Measurements from ENCODE around the gene ANAPC1. TPM values are rescaled to one million over a fixed set of nuclear protein-coding genes. Genes with fewer than 3 reads are reported as not detected.
"Not testable (repeated sequence)": the region's sequence is repeated elsewhere in the genome, so short reads cannot be mapped to it uniquely, and the experiment has no call there.

Gene ANAPC1
- total and polyA plus RNA-seq, 7 donors, result 6.5 to 42.4 (median 23.4) TPM

DNA sequence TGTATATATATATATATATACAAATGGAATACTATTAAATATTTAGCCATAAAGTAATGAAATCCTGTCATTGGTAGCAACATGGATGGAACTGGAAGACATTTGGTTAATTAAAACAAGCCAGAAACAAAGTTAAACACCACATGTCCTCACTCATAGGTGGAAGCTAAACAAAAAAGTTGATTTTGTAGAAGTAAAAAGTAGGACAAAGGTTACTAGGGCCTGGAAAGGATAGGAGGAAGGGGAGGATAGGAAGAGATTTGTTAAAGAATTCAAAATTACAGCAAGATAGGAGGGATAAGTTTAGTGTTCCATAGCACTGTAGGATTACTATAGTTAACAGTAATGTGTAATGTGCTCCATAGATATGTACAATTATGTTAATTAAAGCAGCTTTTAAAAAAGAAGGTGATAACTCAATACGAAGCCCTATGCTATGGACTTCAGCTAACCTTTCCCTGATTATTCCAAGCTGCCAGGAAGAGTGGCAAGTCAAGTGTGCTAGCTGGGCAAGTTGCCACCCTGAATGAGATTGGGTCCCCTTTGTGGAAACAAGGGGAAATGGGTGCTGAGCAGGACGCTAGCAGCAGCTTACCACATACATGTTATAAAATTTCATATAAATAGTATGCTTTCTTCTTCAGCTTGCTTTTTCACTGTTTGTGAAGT, 26.8 kb upstream of the ANAPC1 start:
- 34 to 57% methylated on average over 2 of the region's 2 CpGs for WGBS, 2 donors
- Histone ChIP-seq H3K4me3 (no peak overlapping the region), H3K36me3 (no peaks in the 10 kb centered on the region), H3K9me3 (no peaks in the 10 kb centered on the region), H3K4me1 (peaks cover 0 to 50% (median 2%) of the 10 kb centered on the region in 4 donors), H3K27ac (peak overlapping the region in 1 of 4 donors; percentile 9), H3K27me3 (no peaks in the 10 kb centered on the region)
- intact Hi-C loops (cut with DNase I), result no loop called here
- DNase-seq, result no peak
- TF ChIP-seq POLR2AphosphoS5 (IDR thresholded peaks at IDR 0.05) (no peak), POLR2A (IDR thresholded peaks at IDR 0.05) (no peak), EP300 (IDR thresholded peaks at IDR 0.05) (no peak)
- TF ChIP-seq, protein P1, sequence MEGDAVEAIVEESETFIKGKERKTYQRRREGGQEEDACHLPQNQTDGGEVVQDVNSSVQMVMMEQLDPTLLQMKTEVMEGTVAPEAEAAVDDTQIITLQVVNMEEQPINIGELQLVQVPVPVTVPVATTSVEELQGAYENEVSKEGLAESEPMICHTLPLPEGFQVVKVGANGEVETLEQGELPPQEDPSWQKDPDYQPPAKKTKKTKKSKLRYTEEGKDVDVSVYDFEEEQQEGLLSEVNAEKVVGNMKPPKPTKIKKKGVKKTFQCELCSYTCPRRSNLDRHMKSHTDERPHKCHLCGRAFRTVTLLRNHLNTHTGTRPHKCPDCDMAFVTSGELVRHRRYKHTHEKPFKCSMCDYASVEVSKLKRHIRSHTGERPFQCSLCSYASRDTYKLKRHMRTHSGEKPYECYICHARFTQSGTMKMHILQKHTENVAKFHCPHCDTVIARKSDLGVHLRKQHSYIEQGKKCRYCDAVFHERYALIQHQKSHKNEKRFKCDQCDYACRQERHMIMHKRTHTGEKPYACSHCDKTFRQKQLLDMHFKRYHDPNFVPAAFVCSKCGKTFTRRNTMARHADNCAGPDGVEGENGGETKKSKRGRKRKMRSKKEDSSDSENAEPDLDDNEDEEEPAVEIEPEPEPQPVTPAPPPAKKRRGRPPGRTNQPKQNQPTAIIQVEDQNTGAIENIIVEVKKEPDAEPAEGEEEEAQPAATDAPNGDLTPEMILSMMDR (IDR thresholded peaks at IDR 0.05), result no peak

DNA sequence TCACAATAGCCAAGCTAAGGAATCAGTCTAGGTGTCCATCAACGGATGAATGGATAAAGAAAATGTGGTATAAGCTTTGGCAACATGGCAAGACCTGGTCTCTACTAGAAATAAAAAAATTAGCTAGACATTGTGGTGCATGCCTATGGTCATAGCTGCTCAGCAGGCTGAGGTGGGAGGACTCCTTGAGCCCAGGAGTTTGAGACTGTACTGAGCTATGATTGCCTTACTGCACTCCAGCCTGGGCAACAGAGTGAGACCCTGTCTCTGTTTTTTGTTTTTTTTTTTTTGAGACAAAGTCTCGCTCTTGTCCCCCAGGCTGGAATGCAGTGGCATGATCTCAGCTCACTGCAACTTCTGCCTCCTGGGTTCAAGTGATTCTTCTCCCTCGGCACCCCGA, 26.0 kb upstream of the ANAPC1 start:
- intact Hi-C loops (cut with DNase I); H3K9me3 ChIP-seq; DNase-seq; H3K27me3 ChIP-seq; H3K36me3 ChIP-seq; H3K4me3 ChIP-seq: not testable (repeated sequence)
- 95% methylated on average over 4 of the region's 4 CpGs for WGBS, 2 donors
- Histone ChIP-seq H3K27ac (peak overlapping the region in 2 of 4 donors; percentile 44 to 60), H3K4me1 (peaks cover 0 to 55% (median 4%) of the 10 kb centered on the region in 4 donors)

DNA sequence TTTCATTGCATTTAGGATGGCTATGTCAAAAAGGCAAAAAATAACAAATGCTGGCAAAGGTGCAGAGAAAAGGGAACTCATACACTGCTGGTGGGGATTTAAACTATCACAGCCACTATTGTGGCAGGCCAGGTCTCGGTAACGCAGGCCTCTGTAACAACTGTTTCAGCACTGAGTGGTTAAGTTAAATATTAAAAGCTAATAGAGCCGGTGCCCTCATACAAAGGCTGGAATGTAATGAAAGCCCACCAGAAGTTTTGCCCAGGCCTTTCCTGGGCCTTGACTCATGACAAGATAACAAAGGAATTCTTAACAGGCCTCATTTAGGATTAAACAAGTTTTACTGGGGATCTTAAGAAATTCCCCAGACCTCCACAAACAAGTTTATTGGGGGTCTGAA, 25.1 kb upstream of the ANAPC1 start:
- Histone ChIP-seq H3K9me3 (no peaks in the 10 kb centered on the region), H3K36me3 (no peaks in the 10 kb centered on the region), H3K27ac (peak overlapping the region in 3 of 4 donors; percentile 44 to 61 (median 60)), H3K4me1 (peaks cover 0 to 61% (median 4%) of the 10 kb centered on the region in 4 donors), H3K4me3 (no peak overlapping the region), H3K27me3 (no peaks in the 10 kb centered on the region)
- TF ChIP-seq EP300 (IDR thresholded peaks at IDR 0.05) (no peak), POLR2AphosphoS5 (IDR thresholded peaks at IDR 0.05) (no peak), POLR2A (IDR thresholded peaks at IDR 0.05) (no peak)
- TF ChIP-seq, protein P1 (IDR thresholded peaks at IDR 0.05), result no peak
- intact Hi-C loops (cut with DNase I), result no loop called here
- no peak for DNase-seq
- whole genome bisulfite sequencing, 2 donors, result 91 to 94% methylated on average over 3 of the region's 3 CpGs

DNA sequence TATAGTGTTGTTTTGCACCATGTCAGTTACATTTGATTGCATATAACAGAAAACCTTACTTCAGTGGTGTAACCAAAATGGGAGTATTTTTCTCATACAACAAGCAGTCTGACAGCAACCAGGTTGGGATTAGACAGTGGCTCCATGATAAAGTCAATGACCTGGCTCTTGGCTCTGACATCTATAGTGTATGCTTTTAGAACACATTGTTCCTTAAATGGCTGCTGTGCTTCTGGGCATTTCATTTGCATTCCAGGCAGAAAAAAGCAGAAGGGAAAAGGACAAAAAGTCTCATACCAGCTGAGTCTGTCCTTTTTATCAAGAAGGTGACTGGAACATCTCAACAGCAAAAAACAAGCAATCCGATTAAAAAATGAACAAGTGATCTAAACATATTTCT, 24.6 kb upstream of the ANAPC1 start:
- Histone ChIP-seq H3K9me3 (no peaks in the 10 kb centered on the region), H3K36me3 (no peaks in the 10 kb centered on the region), H3K4me1 (peaks cover 0 to 65% (median 4%) of the 10 kb centered on the region in 4 donors), H3K27ac (peak overlapping the region in 3 of 4 donors; percentile 44 to 61 (median 60)), H3K27me3 (no peaks in the 10 kb centered on the region), H3K4me3 (no peak overlapping the region)
- no peak for DNase-seq
- intact Hi-C loops (cut with DNase I), result no loop called here
- no peak for TF ChIP-seq EP300 (IDR thresholded peaks at IDR 0.05)
- peak in 1 of 4 donors; percentile 32 for TF ChIP-seq POLR2AphosphoS5 (IDR thresholded peaks at IDR 0.05)
- 85 to 92% methylated on average over 1 of the region's 1 CpG for WGBS, 2 donors

DNA sequence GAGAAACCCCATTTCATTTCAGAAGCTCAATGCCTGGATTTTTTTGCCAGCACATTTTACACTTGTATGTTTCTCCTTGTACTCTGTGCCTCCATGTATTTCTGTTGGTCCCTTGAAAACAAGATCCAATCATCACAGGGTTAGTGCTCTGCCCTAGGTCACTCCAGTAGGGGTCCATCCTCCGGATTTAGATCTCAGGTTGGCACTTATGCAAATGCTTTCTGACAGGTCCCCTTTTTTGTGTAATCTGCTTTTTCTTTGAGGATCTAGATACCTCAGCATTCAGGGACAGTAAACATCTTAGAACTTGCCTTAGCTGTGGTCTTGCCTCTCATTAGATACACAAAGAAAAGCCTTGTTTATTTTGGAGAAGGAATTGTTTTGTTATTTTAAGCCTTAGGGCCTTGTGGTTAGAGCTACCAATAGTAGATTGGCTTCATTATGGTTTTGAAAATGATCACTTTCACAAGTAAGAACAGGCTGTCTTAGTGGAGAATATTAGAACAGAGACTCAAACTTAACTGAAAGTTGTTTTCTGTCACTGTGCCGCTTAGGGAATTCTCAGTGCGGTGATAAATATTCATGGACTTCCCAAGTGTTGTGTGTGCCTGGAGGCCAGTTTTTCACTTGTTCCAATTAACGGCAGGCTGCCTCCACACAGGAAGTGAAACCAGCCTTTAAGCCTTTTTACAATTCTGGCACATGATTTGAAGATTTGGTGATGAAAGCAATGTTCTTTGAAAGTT, 22.2 kb upstream of the ANAPC1 start:
- intact Hi-C loops (cut with DNase I), result no loop called here
- no peaks in the 10 kb centered on the region for H3K36me3 ChIP-seq
- H3K27me3 ChIP-seq, result no peaks in the 10 kb centered on the region
- H3K9me3 ChIP-seq, result no peaks in the 10 kb centered on the region
- 27 to 47% methylated on average over 4 of the region's 4 CpGs for WGBS, 2 donors
- no peak for DNase-seq
- H3K27ac ChIP-seq, result peak overlapping the region; percentile 59 to 64 (median 60)
- TF ChIP-seq EP300 (IDR thresholded peaks at IDR 0.05), result no peak
- no peak for TF ChIP-seq POLR2A (IDR thresholded peaks at IDR 0.05)
- TF ChIP-seq POLR2AphosphoS5 (IDR thresholded peaks at IDR 0.05), result peak in 1 of 4 donors; percentile 50
- H3K4me1 ChIP-seq, result peaks cover 0 to 71% (median 5%) of the 10 kb centered on the region in 4 donors
- no peak overlapping the region for H3K4me3 ChIP-seq

DNA sequence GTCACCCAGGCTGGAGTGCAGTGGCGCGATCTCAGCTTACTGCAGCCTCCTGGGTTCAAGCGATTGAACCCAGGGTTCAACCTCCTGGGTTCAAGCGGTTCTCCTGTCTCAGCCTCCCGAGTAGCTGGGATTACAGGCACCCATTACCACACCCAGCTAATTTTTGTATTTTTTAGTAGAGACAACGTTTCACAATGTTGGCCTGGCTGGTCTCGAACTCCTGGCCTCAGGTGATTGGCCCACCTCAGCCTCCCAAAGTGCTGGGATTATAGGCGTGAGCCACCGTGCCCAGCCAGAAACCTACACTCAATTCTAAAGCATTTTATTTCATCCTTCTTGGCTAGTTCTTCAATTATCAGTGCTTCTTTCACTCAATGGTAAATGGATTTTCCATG, 21.5 kb upstream of the ANAPC1 start:
- H3K4me1 ChIP-seq, result peaks cover 0 to 72% (median 11%) of the 10 kb centered on the region in 4 donors
- H3K9me3 ChIP-seq; H3K36me3 ChIP-seq; H3K27me3 ChIP-seq; intact Hi-C loops (cut with DNase I); H3K4me3 ChIP-seq; DNase-seq: not testable (repeated sequence)
- peak overlapping the region; percentile 59 to 64 (median 60) for H3K27ac ChIP-seq
- WGBS, 2 donors, result 92 to 96% methylated on average over 9 of the region's 9 CpGs
